B cell (primary cell): ENCODE results near the gene PARP12. TPM values are rescaled to one million over a fixed set of nuclear protein-coding genes. Genes with fewer than 3 reads are reported as not detected.

Experiments
- ATAC-seq: fragments of 200-7000 bp; cut with Tn5 transposase; one replicate; pipeline ENCODE4 v1.10.0; 2021; ENCODE audit warnings: low read depth, mild to moderate bottlenecking, moderate number of reproducible peaks, moderate library complexity
- CTCF ChIA-PET: fragments of 350-600 bp; sonication (Branson Sonifier 250); formaldehyde crosslinking; loops from one replicate; lab custom pipeline; 2021; ENCODE audit warnings: antibody characterized with exemption, inconsistent platforms; lab: Charles Lee
- POLR2A ChIA-PET: fragments of 350-600 bp; sonication (Branson Sonifier 250); formaldehyde crosslinking; loops from one replicate; lab custom pipeline; 2021; ENCODE audit warnings: antibody characterized with exemption; lab: Charles Lee
- DNase-seq: peaks from one replicate; pipeline ENCODE4 v3.0.0; 2013
- H2AFZ ChIP-seq: 2 replicates; pipeline ENCODE4 v1.6.1; 2012; ENCODE audit warnings: mild to moderate bottlenecking, low read depth, low read length; ENCODE audit not compliant: insufficient read depth, poor library complexity, severe bottlenecking
- H3K27ac ChIP-seq, 2 donors: 1 replicate in 1 of 2; 2 replicates in 1 of 2; pipeline ENCODE4 v1.5.1; 2012 to 2013; ENCODE audit warnings: low read length in 2 of 2, mild to moderate bottlenecking in 2 of 2, moderate library complexity in 1 of 2
- H3K27me3 ChIP-seq, 4 experiments: fragments of 200-600 bp in 1 of 4; sonication (generic) in 1 of 4; replicated peaks in 1 of 4; 1 replicate in 2 of 4; 2 replicates in 2 of 4; pipeline versions ENCODE4 v1.6.1 to v1.7.0; 2013 to 2016; ENCODE audit warnings: low read length in 3 of 4, mild to moderate bottlenecking in 2 of 4, mixed read lengths in 1 of 4, moderate library complexity in 1 of 4; ENCODE audit not compliant: insufficient read depth in 4 of 4, control insufficient read depth in 3 of 4; ENCODE audit errors: control extremely low read depth in 1 of 4
- H3K36me3 ChIP-seq, 2 experiments: replicated peaks in 1 of 2; 1 replicate in 1 of 2; 2 replicates in 1 of 2; pipeline versions ENCODE4 v1.6.1 to v1.7.1; 2013; ENCODE audit warnings: low read length in 1 of 2; ENCODE audit not compliant: insufficient read depth in 2 of 2, control insufficient read depth in 1 of 2; ENCODE audit errors: control extremely low read depth in 1 of 2, extremely low read depth in 1 of 2
- H3K4me1 ChIP-seq, 2 donors: fragments of 200-600 bp in 1 of 2; sonication (generic) in 1 of 2; 1 replicate in 1 of 2; 2 replicates in 1 of 2; pipeline versions ENCODE4 v1.5.1 to v1.6.1; 2013 to 2017; ENCODE audit warnings: low read length in 2 of 2; ENCODE audit not compliant: control insufficient read depth in 2 of 2, insufficient read depth in 2 of 2
- H3K4me2 ChIP-seq: replicated peaks from 2 replicates; pipeline ENCODE3; 2012; ENCODE audit warnings: mild to moderate bottlenecking, low read depth, low read length; ENCODE audit not compliant: poor library complexity, severe bottlenecking
- H3K4me3 ChIP-seq, 5 experiments: fragments of 200-600 bp in 1 of 5; sonication (generic) in 1 of 5; 1 replicate in 3 of 5; 2 replicates in 2 of 5; pipeline versions ENCODE4 v1.5.1 to v1.7.0; 2011 to 2016; ENCODE audit warnings: low read length in 4 of 5, mild to moderate bottlenecking in 4 of 5, low read depth in 2 of 5, control low read depth in 1 of 5, moderate library complexity in 1 of 5; ENCODE audit not compliant: insufficient read depth in 1 of 5; ENCODE audit errors: control extremely low read depth in 1 of 5, extremely low read depth in 1 of 5
- H3K79me2 ChIP-seq: fragments of 200-600 bp; sonication (generic); one replicate; pipeline ENCODE4 v1.6.0; 2016; ENCODE audit warnings: low read length; ENCODE audit not compliant: control insufficient read depth, insufficient read depth
- H3K9ac ChIP-seq: fragments of 200-600 bp; sonication (generic); 2 replicates; pipeline ENCODE4 v1.6.1; 2017; ENCODE audit warnings: mild to moderate bottlenecking, low read length, moderate library complexity
- H3K9me3 ChIP-seq, 3 donors: one replicate each; pipeline versions ENCODE4 v1.6.1 to v1.7.1; 2013; ENCODE audit warnings: low read length in 2 of 3; ENCODE audit not compliant: control insufficient read depth in 2 of 3, insufficient read depth in 1 of 3; ENCODE audit errors: control extremely low read depth in 1 of 3
- H4K20me1 ChIP-seq: 2 replicates; pipeline ENCODE4 v1.6.0; 2012; ENCODE audit warnings: mild to moderate bottlenecking, low read length; ENCODE audit not compliant: insufficient read depth, control insufficient read depth, poor library complexity, severe bottlenecking
- H3K27ac Mint-ChIP-seq: one replicate; pipeline ENCODE4 v1.8.0; 2021; ENCODE audit warnings: mixed read lengths
- H3K27me3 Mint-ChIP-seq: one replicate; pipeline ENCODE4 v1.8.0; 2021; ENCODE audit warnings: mixed read lengths
- H3K4me1 Mint-ChIP-seq: one replicate; pipeline ENCODE4 v1.8.0; 2021; ENCODE audit warnings: mixed read lengths
- H3K4me3 Mint-ChIP-seq: one replicate; pipeline ENCODE4 v1.8.0; 2021; ENCODE audit warnings: mixed read lengths
- H3K9me3 Mint-ChIP-seq: one replicate; pipeline ENCODE4 v1.8.0; 2022; ENCODE audit warnings: mixed read lengths; ENCODE audit not compliant: insufficient read depth
- CTCF ChIP-seq: fragments of 200-600 bp; IDR thresholded peaks from one replicate; pipeline ENCODE4 v1.8.0; 2022; ENCODE audit warnings: antibody characterized with exemption, mild to moderate bottlenecking
- EZH2 ChIP-seq: IDR thresholded peaks from 2 replicates; pipeline ENCODE4 v1.6.1; 2012; ENCODE audit warnings: borderline replicate concordance, low read depth, mild to moderate bottlenecking, moderate library complexity, low read length; ENCODE audit not compliant: insufficient read depth, poor library complexity, severe bottlenecking
- WGBS: methylation state at CpG from one replicate; pipeline ENCODE4 v1.1.5; 2013; ENCODE audit warnings: missing lambda C conversion rate; ENCODE audit not compliant: insufficient coverage; 5-methylcytosine and 5-hydroxymethylcytosine counted together
- intact Hi-C: fragments of 100-400 bp; cut with micrococcal nuclease; formaldehyde crosslinking; loops from one replicate; pipeline ENCODE4 v1.10.0; 2022
- polyA plus RNA-seq: library from polyadenylated mRNA; depleted of rRNA; stranded (reverse); fragments of >200 nt; gene quantifications from 2 replicates; pipeline ENCODE4 v1.2.3, GENCODE V29; 2012
- total RNA-seq, 2 donors: library from RNA; stranded (reverse); fragments of 120-200 nt in 1 of 2; gene quantifications; 1 replicate in 1 of 2; 2 replicates in 1 of 2; pipeline versions ENCODE4 v1.2.3 to v1.2.4, GENCODE V29; 2013 to 2022

PARP12 gene
- total and polyA plus RNA-seq, 2 donors (not counting 1 experiment from before 2014, with no cell fraction given) = 170 to 177 TPM

- no peaks in the 10 kb centered on the region for H3K9me3 ChIP-seq
- no peak overlapping the region for H3K4me2 ChIP-seq
- no peak overlapping the region for H2AFZ ChIP-seq
- ChIA-PET POLR2A (no interaction called here), CTCF (no interaction called here)
- DNase-seq (no peak), ATAC-seq (no peak)
- Mint-ChIP-seq H3K27ac (peak overlapping the region; percentile 57), H3K9me3 (no peaks in the 10 kb centered on the region), H3K4me3 (no peak overlapping the region), H3K4me1 (no peaks in the 10 kb centered on the region), H3K27me3 (no peaks in the 10 kb centered on the region)
- H3K27me3 ChIP-seq = no peaks in the 10 kb centered on the region
- 100% methylated on average over 8 of the region's 8 CpGs for WGBS
- no peak overlapping the region for H3K9ac ChIP-seq
- no peak for TF ChIP-seq CTCF
- no peak for TF ChIP-seq EZH2
- H3K4me3 ChIP-seq = no peak overlapping the region
- H3K79me2 ChIP-seq = no peaks in the 10 kb centered on the region
- H3K36me3 ChIP-seq = peaks cover 0 to 40% of the 10 kb centered on the region in 2 experiments
- peaks cover 5% of the 10 kb centered on the region for H4K20me1 ChIP-seq
- H3K4me1 ChIP-seq = no peaks in the 10 kb centered on the region
- intact Hi-C loops = no loop called here
- no peak overlapping the region for H3K27ac ChIP-seq
Measured at GRCh38 chr7:140021603-140022002, 41.1 kb downstream of the PARP12 start.

GRCh38 chr7:140019606-140020005, 43.1 kb downstream of the PARP12 start:
- TF ChIP-seq EZH2 = no peak
- no peak for TF ChIP-seq CTCF
- H3K27ac Mint-ChIP-seq = peak overlapping the region; percentile 39
- POLR2A ChIA-PET = no interaction called here

More at GRCh38 chr7:140019606-140020005, 43.1 kb downstream of the PARP12 start:
- DNase-seq (no peak), ATAC-seq (no peak)
- 83% methylated on average over 2 of the region's 3 CpGs for WGBS
- no peak overlapping the region for H3K4me3 Mint-ChIP-seq
- no peaks in the 10 kb centered on the region for H3K4me1 ChIP-seq
- no peaks in the 10 kb centered on the region for H3K79me2 ChIP-seq
- no peaks in the 10 kb centered on the region for H3K27me3 Mint-ChIP-seq
- no peak overlapping the region for H3K27ac ChIP-seq
- H3K4me3 ChIP-seq = no peak overlapping the region
- CTCF ChIA-PET = interaction anchor here (0.7 to 1.3 kb wide), 2 partner anchors 13 to 131 kb away, joined by 3 read pairs; no protein-coding TSS in a partner anchor
- H3K9me3 Mint-ChIP-seq = no peaks in the 10 kb centered on the region
- H3K9ac ChIP-seq = no peak overlapping the region
- H3K9me3 ChIP-seq = no peaks in the 10 kb centered on the region
- H3K36me3 ChIP-seq = peaks cover 0 to 22% of the 10 kb centered on the region in 2 experiments
- H3K4me2 ChIP-seq = no peak overlapping the region
- no peak overlapping the region for H2AFZ ChIP-seq
- H4K20me1 ChIP-seq = no peaks in the 10 kb centered on the region
- intact Hi-C loops = no loop called here
- H3K4me1 Mint-ChIP-seq = no peaks in the 10 kb centered on the region
- H3K27me3 ChIP-seq = no peaks in the 10 kb centered on the region
